Measurements from ENCODE around the gene KIRREL3. TPM values are rescaled to one million over a fixed set of nuclear protein-coding genes. Genes with fewer than 3 reads are reported as not detected.

KIRREL3 gene
- total and polyA plus RNA-seq, 2 of the 8 experiments (the other 6 are each of a cell fraction or from before 2014, with no cell fraction given): 0.29 to 0.32 TPM

GRCh38 chr11:126583101-126583500 is 417.5 kb downstream of the KIRREL3 start:
- H2BK5ac ChIP-seq (ENCODE audit: low read depth, low read length): no peak overlapping the region
- no peak overlapping the region for H3K56ac ChIP-seq (replicated peaks; ENCODE audit: insufficient read length, low read depth, low read length)
- no peaks in the 10 kb centered on the region for H3K27me3 ChIP-seq (replicated peaks in 1 of 4; ENCODE audit: control insufficient read depth in 3 of 4, extremely low read depth in 1 of 4, insufficient read depth in 3 of 4, low read length in 3 of 4)
- H3K4ac ChIP-seq (replicated peaks; ENCODE audit: insufficient read length, low read depth, low read length): no peak overlapping the region
- H2BK15ac ChIP-seq (ENCODE audit: low read length): 0 out of 2 replicates have a peak overlapping the region, but pooled peaks have one; percentile 16
- TF ChIP-seq CTCF (IDR thresholded peaks at IDR 0.05; ENCODE audit: control extremely low read depth in 1 of 3, insufficient read depth in 1 of 3, low read depth in 1 of 3, low read length in 3 of 3) (no peak), SP4 (IDR thresholded peaks at IDR 0.05; ENCODE audit: low read length) (no peak), SRF (IDR thresholded peaks at IDR 0.05; ENCODE audit: low read depth, low read length) (no peak), PHF8 (conservative IDR thresholded peaks at IDR 0.05; ENCODE audit: low read depth, low read length) (no peak), E2F6 (IDR thresholded peaks at IDR 0.05) (no peak), CTBP2 (IDR thresholded peaks at IDR 0.05; ENCODE audit: borderline replicate concordance, insufficient read depth, insufficient read length, low read length) (no peak)
- no peak overlapping the region for H2AFZ ChIP-seq (ENCODE audit: low read length)
- H4K8ac ChIP-seq (ENCODE audit: extremely low read depth, insufficient read depth, low read length): no peak overlapping the region
- H3K79me1 ChIP-seq (ENCODE audit: low read depth, low read length): no peaks in the 10 kb centered on the region
- no peak for FAIRE-seq
- no peaks in the 10 kb centered on the region for H3K23me2 ChIP-seq (ENCODE audit: low read depth, low read length)
- no peaks in the 10 kb centered on the region for H3K36me3 ChIP-seq (ENCODE audit: control insufficient read depth in 2 of 4, insufficient read depth in 4 of 4, low read length in 3 of 4)
- H4K5ac ChIP-seq (ENCODE audit: insufficient read length, low read depth, low read length): no peak overlapping the region
- H3K27ac ChIP-seq (ENCODE audit: low read depth, low read length): no peak overlapping the region
- POLR2A ChIA-PET (ENCODE audit: partially characterized antibody): no interaction called here
- 88% methylated on average over 3 of the region's 3 CpGs; no CpG with 5 or more reads in 1 of the 2 experiments for WGBS, 2 experiments (ENCODE audit: extremely low coverage in 1 of 2, insufficient coverage in 1 of 2, insufficient read length in 1 of 2, insufficient replicate concordance in 2 of 2, low coverage in 1 of 2, low lambda C conversion rate in 2 of 2, missing lambda C conversion rate in 1 of 2)
- peaks cover 10 to 28% (median 14%) of the 10 kb centered on the region in 4 experiments for H3K4me1 ChIP-seq (replicated peaks in 1 of 4; ENCODE audit: control insufficient read depth in 3 of 4, insufficient read depth in 4 of 4, low read length in 3 of 4)
- H4K20me1 ChIP-seq (replicated peaks in 1 of 2; ENCODE audit: control insufficient read depth in 1 of 2, insufficient read depth in 2 of 2, low read length in 2 of 2): no peaks in the 10 kb centered on the region
- no peak overlapping the region for H2AK5ac ChIP-seq (ENCODE audit: low read depth, low read length)
- no peak overlapping the region for H3K9ac ChIP-seq (replicated peaks in 1 of 4; ENCODE audit: extremely low read depth in 1 of 4, low read depth in 3 of 4, low read length in 3 of 4)
- H2BK120ac ChIP-seq (replicated peaks; ENCODE audit: low read depth, low read length): no peak overlapping the region
- H3K9me3 ChIP-seq (ENCODE audit: insufficient read depth in 2 of 2, low read depth in 1 of 2, low read length in 1 of 2): no peaks in the 10 kb centered on the region
- no peak overlapping the region for H2BK20ac ChIP-seq (ENCODE audit: low read length)
- H3K4me3 ChIP-seq (ENCODE audit: extremely low read depth in 1 of 4, insufficient read depth in 2 of 4, low read depth in 3 of 4, low read length in 4 of 4): no peak overlapping the region
- CTCF ChIA-PET (ENCODE audit: partially characterized antibody): interaction anchor here (0.8 to 5.8 kb wide), 11 partner anchors 8 to 267 kb away, joined by 3 to 50 read pairs (median 5); no protein-coding TSS in a partner anchor
- no peak overlapping the region for H3K4me2 ChIP-seq (ENCODE audit: insufficient read depth in 1 of 2, low read depth in 2 of 2, low read length in 2 of 2)
- no peak overlapping the region for H3K14ac ChIP-seq (ENCODE audit: insufficient read length)
- H2BK12ac ChIP-seq (ENCODE audit: low read depth, low read length): peak overlapping the region; percentile 18; the same call in 1 of the 2 replicates
- H4K91ac ChIP-seq (replicated peaks; ENCODE audit: insufficient read length, low read length): no peak overlapping the region
- no peak for DNase-seq (ENCODE audit: low read depth in 1 of 2, low spot score in 2 of 2)
- no peak overlapping the region for H3K18ac ChIP-seq (ENCODE audit: extremely low read depth, low read length)
- H3K79me2 ChIP-seq (ENCODE audit: control insufficient read depth in 1 of 2, insufficient read depth in 2 of 2, low read length in 2 of 2): no peaks in the 10 kb centered on the region
- no peak overlapping the region for H3K23ac ChIP-seq (ENCODE audit: insufficient read length)

Measured in H1 (cell line).